ENCODE data around the gene SSTR3. TPM values are rescaled to one million over a fixed set of nuclear protein-coding genes. Genes with fewer than 3 reads are reported as not detected.
"Not testable (repeated sequence)": the region's sequence is repeated elsewhere in the genome, so short reads cannot be mapped to it uniquely, and the experiment has no call there.

SSTR3 gene
- total RNA-seq, 1 experiment from 2014 or later, result not detected

DNA sequence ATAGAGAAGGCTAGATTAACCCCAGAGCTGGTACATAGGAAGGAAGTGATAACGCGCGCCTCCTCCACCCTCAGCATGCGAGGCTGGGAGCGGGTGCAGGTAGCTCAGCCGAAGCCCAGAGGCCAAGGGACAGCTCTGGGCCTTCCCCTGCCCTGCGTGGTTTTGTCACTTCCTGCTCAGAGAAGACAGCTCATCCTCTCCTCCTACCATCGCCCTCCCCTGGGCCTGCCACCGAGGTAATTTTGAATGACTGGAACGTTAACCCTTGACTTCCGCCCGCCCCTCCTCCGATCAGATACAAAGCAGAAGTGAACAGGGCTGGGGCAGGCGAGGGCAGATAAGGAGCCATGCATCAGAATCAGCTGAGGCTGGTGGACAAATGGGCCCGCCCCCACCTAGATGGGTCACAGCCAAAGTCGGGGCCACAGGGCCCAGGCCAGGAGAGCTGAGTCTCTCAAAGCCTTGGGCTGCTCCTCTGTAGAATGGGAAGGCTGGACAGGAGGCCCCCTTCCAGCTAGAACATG, 30.2 kb upstream of the SSTR3 start:
- peak; percentile 81 for DNase-seq (ENCODE audit: low read depth)

DNA sequence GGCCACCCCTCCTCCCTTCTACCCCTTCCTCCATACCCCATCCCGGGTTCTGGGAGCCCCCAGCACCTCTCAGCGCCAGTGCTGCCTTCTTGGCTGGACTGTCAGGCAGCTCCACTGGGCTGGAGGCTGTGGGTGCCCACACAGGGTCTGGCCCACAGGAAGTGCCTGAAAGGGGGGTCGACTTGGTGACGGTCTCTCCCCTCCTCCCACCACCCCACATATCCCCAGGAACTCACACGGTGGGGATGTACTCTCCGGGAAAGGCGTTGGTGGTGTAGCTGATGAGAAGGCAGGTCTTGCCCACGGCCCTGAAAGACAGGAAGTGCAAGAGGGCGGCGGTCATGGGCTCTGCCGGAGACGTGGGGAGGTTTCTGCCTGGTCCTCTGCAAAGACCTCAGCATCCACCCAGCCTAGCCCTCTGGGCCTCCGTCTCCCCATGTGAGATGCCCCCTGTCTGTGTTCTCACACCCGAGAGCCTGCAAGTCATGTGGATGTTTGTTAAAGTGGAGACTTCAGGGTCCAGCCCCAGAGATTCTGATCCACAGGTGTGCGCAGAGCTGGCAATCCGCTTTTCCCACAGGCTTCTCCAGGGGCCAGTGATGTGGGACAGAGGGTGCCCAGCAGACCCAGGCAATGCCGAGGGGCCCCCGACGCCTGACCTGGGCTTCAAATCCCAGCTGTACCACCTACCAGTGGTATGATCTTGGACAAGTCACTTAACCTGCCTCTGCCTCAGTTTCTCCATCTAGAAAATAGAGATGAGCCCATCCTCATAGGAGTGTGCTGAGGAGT, 29.3 kb upstream of the SSTR3 start:
- DNase-seq (ENCODE audit: low read depth), result no peak

DNA sequence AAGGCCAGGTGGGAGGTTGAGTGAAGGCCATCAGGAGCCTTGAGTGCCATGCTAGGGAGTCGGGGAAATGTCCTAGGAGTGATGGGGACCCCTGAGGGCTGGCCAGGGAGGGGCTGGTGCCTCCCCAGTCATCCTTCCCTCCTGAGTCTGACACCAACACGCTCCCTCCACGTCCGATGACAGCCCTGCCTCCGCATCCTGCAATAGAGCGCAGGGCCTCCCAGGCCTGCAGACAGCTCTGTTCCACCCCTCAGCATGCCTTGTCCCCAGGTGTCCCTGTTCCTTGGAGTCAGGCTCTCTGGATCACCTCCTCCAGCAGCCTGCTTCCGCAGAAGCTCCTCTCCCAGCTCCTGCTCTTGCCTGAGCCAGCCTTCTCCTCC, 28.7 kb upstream of the SSTR3 start:
- no peak for DNase-seq (ENCODE audit: low read depth)

DNA sequence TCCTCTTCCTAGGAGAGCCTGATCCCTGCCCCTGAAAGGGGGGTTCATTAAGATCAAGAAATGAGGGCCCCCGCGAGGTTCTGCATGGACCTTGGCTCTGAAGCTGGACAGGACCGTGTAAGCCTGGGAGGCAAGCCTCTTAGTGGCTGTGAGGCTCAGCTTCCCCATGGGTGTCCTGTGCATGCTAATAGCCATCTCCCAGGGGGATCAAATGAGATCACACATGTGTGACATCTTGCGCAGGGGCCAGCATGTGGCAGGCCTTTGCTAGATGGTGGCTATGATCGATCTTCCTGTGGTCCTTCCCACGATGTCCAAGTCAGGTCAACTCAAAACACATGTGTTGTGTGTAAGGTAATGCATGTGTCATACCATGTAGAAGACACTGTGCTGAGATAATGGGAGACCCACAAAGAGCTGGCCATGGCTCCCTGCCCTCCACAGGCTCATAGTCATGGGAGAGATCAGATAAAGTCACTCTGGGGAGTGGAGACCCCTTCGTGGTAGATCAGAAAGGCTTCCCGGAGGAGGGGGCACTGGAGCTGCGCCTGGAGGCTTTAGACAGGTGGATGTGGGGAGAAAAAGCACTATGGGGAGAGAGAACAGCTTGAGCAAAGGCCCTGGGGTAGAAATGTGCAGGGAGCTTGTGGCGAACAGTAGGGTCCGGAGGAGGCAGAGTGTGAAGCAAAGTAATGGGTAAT, 28.1 kb upstream of the SSTR3 start:
- no peak for DNase-seq (ENCODE audit: low read depth)

DNA sequence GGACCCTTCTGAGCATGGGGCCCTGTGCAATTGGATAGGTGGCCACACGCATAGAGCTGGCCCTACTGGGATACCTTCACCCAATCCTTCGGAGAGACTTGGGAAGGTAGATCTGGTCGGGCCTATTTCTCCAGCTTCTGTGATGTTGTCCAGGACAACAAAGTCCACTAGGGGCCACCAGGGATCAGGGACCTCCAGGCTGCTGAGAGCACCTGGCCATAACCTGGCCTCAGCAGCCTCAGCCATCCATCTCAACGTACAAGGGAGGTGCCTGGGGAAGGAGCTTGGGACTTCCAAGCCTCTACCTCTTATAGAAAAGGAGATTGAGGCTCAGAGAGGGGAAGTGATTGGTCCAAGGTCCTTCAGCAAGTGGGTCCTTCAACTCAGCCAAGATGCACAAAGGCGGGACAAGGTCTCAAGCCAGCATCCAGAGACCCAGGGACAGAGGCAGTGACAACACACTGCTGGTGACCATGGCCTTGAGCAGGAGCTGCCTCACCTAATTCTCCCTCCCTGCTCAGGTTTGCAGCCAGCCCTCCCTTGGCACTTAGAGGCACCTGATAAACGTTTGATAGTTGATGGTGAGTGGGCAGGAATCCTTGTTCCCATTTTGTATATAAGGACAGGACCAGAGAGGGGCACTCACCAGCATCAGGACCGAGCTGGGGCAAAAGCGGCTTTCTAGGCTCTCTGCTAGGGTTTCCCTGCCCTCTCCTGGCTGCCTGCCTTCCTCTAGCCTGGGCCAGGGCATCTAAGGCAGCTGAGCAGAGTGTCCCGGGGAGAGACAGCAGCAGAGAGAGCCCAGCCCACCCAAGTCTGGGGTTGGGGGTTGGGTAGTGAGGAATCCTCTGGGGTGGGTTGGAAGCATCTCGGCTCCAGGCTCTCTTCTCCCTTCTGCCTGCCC, 27.3 kb upstream of the SSTR3 start:
- no peak for DNase-seq (ENCODE audit: low read depth)

DNA sequence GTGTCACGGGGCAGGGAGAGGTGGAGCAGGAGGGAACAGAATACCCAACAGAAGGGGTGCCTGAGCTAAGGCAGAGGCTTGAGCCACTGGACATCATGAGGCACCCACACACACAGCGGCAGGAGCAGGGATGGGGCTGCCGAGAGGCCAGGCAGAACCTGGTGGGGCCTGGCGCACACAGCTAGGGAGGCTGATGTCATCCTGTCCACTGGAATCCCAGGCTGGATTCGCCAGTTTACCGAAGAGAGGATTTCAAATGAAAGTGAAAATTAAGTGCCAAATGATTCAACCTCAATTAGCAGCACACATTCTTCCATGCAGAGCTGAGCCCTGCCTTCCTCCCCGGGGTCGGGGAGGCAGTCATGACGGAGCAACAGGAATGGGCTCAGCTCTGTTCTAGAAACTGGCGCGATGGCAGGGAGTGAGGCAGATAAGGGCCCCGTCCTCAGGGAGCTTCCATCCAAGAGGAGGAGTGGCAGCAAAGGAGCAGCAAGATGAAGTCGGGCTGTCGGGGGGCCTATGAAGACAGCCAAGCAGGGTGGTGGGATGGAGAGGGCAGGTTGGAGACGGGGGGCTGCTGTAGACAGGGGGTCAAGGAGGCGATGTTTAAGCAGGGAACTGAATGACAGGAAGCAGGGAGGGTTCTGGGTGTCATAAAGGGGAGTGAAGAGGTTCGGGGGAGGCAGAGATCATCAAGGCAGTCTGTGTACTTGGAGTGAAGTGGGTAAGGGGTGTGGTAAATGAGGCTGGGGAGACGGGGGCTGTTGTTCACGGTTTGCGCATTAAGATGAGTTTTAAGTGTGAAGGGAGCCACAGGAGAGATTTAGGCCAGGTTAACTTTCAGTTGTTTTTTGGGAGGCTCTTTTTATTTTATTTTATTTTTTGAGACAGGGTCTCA, 25.3 kb upstream of the SSTR3 start:
- peak; percentile 37 for DNase-seq (ENCODE audit: low read depth)

DNA sequence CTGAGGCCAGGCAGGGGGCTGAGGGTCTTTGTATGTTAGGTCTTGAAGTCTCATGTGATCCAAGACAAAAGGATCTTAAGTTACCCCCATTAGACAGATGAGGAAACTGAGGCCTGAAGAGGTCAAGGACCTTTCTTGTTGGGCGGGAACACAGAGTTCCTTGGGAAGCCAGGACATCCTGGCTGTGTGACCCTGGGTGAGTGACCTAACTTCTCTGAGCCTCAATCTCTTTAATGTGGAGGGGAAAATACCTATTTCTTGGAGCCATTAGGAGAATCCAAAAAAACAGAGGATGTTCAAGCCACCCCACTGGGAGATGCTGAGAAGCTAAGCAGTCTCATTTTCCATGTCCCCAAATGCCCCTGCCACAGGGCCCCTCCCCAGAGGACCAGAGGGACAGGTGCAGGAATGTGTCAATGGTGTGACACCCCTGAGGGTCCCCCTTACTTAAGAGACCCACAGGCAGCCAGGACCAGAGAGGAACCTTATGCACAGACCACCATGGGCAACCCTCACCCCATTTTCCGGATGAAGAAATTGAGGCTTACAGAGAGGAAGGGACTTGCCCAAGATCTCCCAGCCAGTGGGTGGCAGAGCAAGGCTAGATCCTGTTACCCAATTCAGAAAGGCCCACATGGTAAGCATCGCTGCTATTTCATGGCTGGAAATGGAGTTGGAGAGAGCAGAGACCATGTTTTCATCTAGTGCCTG, 23.8 kb upstream of the SSTR3 start:
- no peak for DNase-seq (ENCODE audit: low read depth)

DNA sequence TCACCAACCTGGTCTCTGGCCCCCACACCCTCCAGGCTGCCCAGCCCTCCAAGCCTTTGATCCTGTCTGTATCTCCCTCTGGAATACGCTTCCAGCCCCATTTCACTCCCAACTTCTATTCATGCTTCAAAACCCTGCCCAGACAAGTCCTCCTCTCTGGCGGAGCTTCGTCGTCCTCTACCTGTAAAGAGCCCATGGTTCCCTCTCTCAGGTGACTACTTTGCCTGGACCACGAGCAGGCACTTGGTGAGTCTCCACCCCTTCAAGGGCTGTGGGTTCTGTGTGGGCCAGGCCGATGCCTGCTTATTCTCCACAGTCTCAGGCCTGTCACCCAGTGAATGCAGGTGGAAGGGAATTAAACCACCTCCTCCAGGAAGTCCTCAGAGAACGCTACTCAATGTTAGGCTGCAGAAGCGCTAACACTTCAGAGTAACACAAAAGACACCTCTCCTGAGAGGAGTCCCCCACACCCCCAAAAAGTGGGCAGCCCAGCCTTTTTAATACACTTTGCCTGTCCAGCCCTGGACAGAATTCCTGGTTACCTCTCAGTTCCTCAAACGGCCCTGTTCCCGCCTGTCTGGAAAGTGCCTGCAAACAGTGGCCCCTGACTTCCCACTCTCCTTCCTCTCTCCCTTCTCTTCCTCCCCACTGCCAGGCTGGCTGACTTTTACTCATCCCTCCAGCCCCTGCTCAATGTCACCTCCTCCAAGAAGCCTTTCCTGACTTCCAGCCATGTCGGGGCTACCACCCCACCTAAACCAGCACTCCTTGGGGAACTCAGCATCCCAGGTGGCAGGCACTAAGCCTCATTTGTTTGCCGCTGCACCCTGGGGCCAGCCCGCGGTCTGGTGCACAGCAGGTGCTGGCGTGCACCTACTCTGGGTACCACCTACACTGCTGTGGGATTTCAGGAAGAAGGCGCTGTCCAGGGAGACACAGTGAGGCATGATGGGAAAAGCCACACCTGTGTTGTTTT, 22.7 kb upstream of the SSTR3 start:
- no peak for DNase-seq (ENCODE audit: low read depth)

DNA sequence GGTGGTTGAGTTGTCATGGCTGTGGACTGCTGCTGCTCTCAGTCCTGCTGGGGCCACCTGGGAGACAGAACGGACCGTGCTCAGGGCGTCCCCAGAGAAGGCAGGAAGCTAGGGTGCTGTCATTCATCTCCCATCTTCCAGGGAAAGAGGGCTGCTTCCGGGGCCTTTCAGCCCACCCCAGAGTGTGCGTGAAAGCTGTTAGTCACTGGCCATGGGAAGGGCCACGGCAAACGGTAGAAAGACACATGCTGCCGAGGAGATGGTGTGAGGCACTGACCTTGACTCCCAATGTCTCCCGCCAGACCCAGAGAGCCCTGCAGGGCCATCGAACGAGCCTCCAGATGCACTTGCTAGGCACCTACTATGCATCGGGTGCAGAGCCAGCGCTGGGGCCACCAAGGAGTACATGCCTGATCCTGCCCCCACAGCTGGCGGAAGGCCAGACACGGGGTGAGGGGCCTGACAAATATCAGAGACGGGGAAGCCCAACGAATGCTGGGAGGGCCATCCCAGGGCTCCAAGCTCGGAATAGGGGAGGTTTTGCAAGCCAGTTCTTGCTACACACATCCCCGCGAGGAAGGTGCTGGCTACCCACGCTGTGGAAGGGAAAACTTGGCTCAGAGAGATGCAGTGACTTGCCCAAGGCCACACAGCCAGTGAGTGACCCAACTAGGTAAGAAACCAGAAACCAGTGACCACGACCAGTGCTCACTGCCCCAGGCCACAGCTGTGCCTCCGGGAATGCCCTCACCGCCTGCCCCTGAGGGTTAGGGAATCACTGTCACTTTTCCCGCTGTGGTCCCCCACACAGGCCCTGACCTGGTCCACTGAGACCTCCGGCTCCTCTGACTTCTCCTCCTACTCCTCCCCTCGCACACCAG, 21.7 kb upstream of the SSTR3 start:
- DNase-seq (ENCODE audit: low read depth), result no peak

DNA sequence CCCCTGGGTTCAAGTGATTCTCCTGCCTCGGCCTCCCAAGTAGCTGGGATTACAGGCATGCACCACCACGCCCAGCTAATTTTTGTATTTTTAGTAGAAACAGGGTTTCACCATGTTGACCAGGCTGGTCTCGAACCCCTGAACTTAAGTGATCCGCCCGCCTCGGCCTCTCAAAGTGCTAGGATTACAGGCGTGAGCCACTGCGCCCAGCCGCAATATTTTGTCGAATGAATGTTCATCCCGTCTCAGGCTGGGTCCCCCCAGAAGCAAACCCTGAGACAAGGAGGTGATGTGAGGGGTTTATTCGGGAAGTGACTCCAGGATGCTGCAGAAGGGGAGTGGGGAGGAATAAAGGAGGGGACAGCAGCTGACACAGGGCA, 21.1 kb upstream of the SSTR3 start:
- not testable (repeated sequence) for DNase-seq (ENCODE audit: low read depth)

DNA sequence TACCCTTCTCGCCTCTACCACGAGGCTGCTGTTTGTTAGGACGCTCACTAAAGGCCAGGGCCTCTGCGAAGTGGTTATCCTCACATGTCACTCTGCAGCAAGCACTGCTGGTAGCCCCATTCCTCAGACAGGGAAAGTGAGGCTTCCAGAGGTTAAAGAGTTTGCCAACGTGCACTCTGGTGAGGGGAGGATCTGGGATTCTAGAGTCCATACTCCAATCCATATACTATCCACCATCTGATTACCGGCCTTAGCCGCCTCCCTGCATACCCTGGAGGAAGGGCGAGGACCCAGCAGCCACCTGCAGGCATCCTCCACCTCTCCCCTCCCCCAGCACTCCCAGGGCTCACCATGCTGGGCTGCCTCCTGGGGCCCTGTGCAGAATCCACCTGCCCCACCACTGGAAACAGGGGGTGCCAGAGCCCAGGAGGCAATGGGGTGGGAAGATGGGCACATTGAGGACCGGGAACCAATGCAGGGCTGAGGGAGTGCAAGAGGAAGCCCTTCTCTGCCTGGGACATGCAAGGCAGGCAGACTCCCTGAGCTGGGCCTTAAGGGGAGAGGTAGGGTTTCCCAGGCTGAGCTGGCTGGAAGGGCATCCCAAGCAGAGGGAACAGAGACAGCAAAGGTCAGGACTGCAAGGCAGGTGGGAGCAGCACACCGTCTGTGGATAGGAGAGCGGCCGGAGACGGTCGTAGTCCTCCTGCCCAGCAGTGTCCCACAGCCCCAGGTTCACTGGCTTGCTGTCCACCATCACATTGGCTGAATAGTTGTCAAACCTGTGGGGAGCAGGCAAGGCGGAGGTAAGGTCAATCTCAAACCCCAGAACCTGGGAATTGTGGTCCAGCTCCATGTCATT, 20.1 kb upstream of the SSTR3 start:
- no peak for DNase-seq (ENCODE audit: low read depth)

DNA sequence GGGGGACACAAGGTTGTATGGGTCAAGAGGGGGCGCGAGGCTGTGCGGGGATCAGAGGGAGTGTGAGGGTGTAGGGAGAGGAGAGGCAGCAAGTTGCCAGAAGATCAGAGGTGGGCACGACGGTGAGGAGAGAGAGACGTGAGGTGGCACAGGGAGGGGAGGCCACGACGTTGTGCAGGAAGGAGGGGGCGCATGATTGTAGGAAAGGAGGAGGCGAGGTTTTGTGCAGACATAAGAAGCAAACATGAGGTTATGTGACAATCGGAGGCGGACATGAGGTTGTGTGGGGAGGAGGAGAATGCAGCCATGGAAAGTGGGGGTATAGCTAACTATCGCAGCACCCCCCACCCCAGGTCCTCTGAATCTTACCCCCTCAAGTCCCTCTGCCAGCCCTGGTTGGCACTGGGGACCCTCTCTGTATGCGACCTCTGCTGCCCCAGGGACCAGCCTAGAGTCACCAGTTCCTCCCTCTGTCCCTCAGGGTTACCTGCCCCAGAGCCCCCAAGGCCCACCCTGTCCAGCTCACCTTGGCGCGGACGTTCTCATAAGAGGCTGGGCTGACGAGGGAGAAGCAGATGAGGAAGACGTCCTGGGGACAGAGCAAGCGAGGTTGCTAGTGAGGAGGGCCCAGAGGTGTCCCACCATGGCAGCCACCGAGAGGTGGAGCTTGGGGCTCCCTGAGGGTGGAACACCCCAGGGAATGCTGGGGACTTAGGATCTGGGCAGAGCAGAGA, 19.3 kb upstream of the SSTR3 start:
- DNase-seq (ENCODE audit: low read depth), result no peak

DNA sequence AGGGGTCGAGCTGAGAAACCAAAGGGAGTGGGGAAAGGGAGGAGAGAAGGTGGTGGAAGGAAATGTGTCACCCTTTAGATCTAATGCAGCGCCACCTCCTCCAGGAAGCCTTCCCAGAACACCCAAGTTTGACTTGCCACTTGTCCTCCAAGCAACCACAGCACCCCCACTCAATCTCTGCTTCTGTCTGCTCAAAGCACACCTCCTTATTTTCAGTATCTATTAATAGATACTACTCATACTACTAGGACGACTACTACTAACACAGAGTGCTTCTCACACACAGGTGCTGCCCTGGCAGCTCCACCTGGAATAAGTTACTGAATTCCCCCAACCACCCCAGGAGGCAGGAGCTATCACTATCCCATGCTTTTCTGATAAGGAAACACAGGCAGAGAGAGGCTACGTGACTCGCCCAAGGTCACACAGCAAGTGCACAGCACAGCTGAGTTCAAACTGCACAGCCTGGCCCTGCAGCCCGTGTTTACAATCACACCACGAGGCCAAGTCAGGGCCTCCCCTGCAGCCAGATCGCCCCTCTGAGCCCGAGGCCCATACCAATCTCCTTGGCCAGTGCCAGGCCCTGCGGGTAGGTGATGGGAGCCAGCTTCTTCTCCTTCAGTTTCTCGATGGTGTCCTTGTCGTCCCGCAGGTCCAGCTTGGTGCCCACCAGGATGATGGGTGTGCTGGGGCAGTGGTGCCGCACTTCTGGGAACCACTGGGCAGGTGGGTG, 18.6 kb upstream of the SSTR3 start:
- DNase-seq (ENCODE audit: low read depth), result no peak

DNA sequence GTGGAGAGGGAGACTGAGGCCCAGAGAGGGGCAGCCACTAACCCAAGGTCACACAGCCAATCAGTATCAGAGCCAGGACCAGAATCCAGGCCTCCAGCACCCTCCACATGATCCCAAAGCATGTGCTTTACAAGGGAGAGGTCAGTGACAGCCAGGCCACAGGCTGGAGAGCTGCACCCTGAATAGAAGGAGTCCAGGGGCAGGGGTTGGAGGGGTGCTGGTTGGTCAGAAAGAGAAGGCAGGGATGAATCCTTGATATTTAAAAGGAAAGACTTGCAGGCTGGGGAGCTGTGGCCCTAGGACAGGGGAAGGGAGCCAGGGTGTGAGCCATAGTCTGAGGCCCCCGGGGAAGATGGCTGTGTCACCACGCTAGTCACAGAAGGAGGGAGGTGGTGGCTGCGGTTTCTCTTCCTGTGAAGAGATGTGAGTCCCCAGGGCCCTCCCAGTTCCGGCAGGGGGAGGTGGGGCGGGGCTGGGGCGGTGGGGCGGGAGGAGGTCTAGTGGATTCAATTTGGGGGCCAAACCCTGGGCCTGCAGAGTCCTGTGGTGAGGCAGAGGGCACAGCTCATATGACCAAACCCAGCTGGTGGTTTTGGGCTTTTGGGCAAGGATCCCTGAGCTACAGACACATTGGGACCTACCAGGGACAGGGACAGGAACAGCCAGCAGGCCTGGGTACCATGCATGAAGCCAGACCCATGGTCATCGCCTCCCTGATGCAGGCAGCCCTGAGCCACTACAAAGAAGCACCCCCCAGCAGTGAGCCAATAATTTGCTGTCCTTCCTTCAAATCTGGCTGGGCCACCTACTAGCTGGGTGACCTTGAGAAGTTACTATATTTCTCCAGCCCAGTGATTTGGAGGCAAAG, 17.8 kb upstream of the SSTR3 start:
- peak; percentile 92 for DNase-seq (ENCODE audit: low read depth)

All from Daoy (cell line).